ENCODE results near the gene MCM10.

The MCM10 gene

DNA sequence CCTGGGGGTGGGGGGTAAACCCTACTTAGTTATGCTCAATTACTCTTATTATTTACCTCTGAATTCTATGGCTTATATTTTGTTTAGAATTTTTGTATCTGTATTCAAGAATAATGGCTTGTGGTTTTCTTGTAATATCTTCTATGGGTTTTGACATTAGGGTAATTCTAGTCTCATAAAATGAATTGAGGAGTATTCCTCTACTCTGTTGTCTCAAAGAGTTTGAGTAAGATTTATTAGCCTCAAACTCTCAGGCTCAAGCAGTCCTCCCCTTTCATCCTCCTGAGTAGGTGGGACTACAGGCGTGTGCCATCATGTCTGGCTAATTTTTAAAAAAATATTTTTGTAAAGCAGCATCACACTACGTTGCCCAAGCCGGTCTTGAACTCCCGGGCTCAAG, 92.4 kb downstream of the MCM10 start:
- no peaks in the 10 kb centered on the region for H3K36me3 Mint-ChIP-seq
- no peak for ATAC-seq
- no peaks in the 10 kb centered on the region for H3K9me3 Mint-ChIP-seq
- H3K27ac Mint-ChIP-seq: no peak overlapping the region
- H3K4me1 Mint-ChIP-seq: no peaks in the 10 kb centered on the region
- DNase-seq (ENCODE audit: low spot score in 2 of 2): no peak
- no peak overlapping the region for H3K4me3 Mint-ChIP-seq

DNA sequence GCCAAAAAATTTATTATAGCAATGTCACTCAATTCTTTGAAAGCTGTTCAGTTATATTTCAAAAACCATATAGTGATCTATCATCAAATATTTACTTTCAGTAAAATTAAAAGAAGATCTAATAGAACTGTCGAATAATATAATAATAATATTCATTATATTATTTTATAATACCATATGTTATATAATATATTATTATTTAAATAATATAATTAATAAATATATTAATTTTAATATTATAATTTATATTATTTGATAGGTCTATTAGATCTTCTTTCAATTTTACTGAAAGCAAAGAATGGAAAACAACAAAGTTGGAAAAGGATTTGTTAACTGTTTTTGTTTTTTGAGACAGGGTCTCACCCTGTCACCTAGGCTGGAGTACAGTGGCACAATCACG, 95.3 kb downstream of the MCM10 start:
- Mint-ChIP-seq H3K27ac (no peak overlapping the region), H3K4me1 (no peaks in the 10 kb centered on the region), H3K36me3 (no peaks in the 10 kb centered on the region), H3K4me3 (no peak overlapping the region), H3K9me3 (no peaks in the 10 kb centered on the region)
- ATAC-seq (no peak), DNase-seq (ENCODE audit: low spot score in 2 of 2) (no peak)

DNA sequence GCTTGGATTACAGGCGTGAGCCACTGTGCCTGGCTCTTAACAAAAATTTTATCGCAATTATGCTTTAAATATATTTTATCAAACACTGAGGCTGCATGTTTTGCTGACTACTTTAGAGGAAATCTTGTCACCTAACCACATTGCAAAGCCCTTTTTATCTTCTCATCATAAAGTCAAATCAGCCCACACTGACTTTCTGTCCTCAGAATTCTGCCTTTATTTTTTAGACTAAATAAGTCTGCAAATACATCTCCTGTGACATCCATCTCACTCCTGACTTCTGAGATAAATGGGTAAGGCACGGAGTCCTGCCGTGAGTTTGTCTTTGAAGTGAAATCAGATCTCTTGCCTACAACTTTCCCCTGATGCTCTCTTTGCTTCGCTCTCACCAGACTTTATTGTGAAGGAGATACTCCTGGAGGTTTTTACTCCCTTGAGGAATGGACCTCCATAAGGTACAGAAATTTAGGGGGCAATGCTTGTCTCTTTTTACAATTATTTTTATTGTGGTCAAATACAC, 96.3 kb downstream of the MCM10 start:
- H3K9me3 Mint-ChIP-seq: no peaks in the 10 kb centered on the region
- ATAC-seq: no peak
- H3K36me3 Mint-ChIP-seq: no peaks in the 10 kb centered on the region
- no peak overlapping the region for H3K4me3 Mint-ChIP-seq
- no peak overlapping the region for H3K27ac Mint-ChIP-seq
- no peak for DNase-seq (ENCODE audit: low spot score in 2 of 2)
- H3K4me1 Mint-ChIP-seq: no peaks in the 10 kb centered on the region
